ENCODE data around the gene C6orf132. TPM values are rescaled to one million over a fixed set of nuclear protein-coding genes. Genes with fewer than 3 reads are reported as not detected.

The C6orf132 gene
- total and polyA plus RNA-seq, 2 donors: 0.71 to 4.8 TPM

DNA sequence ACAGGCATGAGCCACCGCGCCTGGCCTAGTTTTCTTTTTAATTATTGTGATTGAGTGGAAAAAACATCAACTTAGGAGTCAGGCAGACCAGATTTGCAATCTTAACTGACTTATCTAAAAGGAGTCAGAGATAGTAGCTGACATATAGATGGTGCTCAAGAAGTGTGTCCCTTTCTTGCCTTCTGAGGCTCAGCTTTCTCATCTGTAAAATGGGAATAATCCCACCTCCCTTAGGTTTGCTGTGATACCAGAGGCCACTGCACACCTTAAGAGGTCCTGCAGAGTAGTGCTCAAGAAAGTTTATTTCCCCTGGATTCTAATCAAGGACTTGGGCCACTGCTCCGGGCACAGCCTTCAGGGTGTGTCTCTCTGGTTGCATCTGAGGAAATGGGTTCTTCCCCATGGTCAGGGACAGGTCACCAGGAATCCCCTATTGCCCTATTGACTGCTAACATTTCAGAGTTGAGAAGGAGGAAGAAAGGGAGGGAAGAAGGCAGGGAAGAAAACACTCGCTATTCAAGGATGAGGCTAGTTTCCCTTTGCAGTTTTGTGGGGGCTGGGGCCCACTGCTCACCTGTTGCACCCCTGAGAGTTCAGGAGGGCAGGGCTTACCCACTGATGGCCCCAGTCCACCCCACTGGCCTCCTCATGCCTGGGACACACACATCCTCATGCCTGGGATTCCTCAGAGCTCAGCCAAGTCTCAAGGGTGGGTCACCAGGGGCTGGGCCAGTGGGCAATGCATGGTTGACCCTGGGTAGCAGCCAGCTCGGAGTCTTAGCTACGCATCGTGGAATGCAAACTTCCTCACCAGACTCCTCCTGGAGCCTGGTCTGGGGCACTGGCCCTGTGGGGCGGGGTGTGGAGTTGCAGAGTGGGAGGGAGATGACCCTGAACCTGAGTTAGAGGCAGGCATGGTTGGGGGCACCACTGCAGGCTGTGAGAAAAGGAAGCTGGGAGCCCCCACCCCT is 21.2 kb downstream of the C6orf132 start:
- WGBS: 97% methylated on average over 8 of the region's 8 CpGs
- Histone ChIP-seq H3K9me3 (ENCODE audit: control insufficient read depth in 2 of 2, insufficient read depth in 1 of 2, low read length in 1 of 2) (peaks cover 0 to 8% of the 10 kb centered on the region in 2 donors), H3K4me3 (ENCODE audit: low read length in 2 of 2) (no peak overlapping the region), H3K4me1 (ENCODE audit: control insufficient read depth in 2 of 2, insufficient read depth in 2 of 2, low read length in 2 of 2) (no peaks in the 10 kb centered on the region), H3K27ac (ENCODE audit: low read depth in 1 of 2, low read length in 1 of 2) (no peak overlapping the region), H3K27me3 (ENCODE audit: control insufficient read depth in 2 of 2, insufficient read depth in 1 of 2, low read length in 1 of 2) (no peaks in the 10 kb centered on the region), H3K36me3 (ENCODE audit: control insufficient read depth in 2 of 2, insufficient read depth in 2 of 2, low read length in 1 of 2) (no peaks in the 10 kb centered on the region)
- DNase-seq (ENCODE audit: low read depth in 6 of 9, low spot score in 9 of 9): no peak

DNA sequence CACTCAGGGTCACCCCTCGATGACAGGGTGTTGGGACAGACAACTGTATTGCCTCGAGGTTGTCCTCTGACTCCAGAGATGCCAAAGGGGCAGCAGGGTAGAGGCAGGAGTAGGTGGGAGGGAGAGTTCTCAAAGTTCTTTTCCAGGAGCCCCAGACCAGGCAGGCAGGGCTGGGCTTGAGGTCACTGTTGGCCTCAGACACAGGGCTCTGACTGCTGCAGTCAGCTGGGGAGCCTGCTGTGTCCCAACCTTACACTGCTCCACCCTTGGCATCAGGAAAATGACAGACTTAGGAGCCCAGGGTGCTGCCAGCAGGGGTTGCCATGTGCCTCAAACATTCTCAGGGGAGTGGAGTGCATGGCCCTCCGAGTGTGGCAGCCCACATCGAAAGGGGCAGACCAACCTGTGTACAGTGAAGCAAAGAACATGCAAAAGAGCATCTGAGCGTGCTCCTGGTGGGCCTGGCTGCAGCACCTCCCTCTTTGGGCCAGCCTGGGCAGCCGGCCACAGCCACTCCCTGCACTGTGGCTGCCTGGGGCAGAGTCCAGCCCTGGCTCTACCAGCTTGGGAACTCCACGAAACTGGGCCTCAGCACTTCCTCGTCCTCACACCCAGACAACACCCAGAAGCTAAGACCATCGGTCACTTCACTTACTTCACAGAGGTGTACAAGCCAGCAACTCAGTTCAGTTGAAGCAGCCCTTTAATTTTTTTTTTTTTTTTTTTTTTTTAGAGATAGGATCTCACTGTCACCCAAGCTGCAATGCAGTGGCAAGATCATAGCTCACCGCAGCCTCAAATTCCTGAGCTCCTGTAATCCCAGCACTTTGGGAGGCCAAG is 24.0 kb downstream of the C6orf132 start:
- no peak overlapping the region for H3K27ac ChIP-seq (ENCODE audit: low read depth in 1 of 2, low read length in 1 of 2)

DNA sequence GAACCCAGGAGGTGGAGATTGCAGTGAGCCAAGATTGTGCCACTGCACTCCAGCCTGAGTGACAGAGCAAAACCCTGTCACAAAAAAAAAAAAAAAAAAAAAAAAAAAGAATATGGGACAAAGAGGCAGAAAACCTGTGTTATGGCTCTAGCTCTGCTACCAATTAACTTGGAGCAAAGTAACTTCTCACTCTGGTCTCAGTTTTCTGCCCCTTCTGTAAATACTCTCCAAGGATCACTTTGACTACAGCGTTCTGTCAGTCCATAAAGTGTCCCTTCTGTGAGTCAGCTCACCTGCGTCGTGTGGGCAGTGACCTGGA is 24.6 kb downstream of the C6orf132 start:
- H3K4me3 ChIP-seq (ENCODE audit: low read length in 2 of 2): no peak overlapping the region
- H3K4me1 ChIP-seq (ENCODE audit: control insufficient read depth in 2 of 2, insufficient read depth in 2 of 2, low read length in 2 of 2): no peaks in the 10 kb centered on the region
- H3K36me3 ChIP-seq (ENCODE audit: control insufficient read depth in 2 of 2, insufficient read depth in 2 of 2, low read length in 1 of 2): no peaks in the 10 kb centered on the region
- H3K9me3 ChIP-seq (ENCODE audit: control insufficient read depth in 2 of 2, insufficient read depth in 1 of 2, low read length in 1 of 2): no peaks in the 10 kb centered on the region
- 95% methylated on average over 3 of the region's 3 CpGs for WGBS
- H3K27ac ChIP-seq (ENCODE audit: low read depth in 1 of 2, low read length in 1 of 2): no peak overlapping the region
- no peak for DNase-seq (ENCODE audit: low read depth in 6 of 9, low spot score in 9 of 9)
- H3K27me3 ChIP-seq (ENCODE audit: control insufficient read depth in 2 of 2, insufficient read depth in 1 of 2, low read length in 1 of 2): no peaks in the 10 kb centered on the region

More for the DNA sequence above, 24.0 kb downstream of the C6orf132 start:
- H3K4me3 ChIP-seq (ENCODE audit: low read length in 2 of 2): no peak overlapping the region
- no peaks in the 10 kb centered on the region for H3K27me3 ChIP-seq (ENCODE audit: control insufficient read depth in 2 of 2, insufficient read depth in 1 of 2, low read length in 1 of 2)
- no peaks in the 10 kb centered on the region for H3K36me3 ChIP-seq (ENCODE audit: control insufficient read depth in 2 of 2, insufficient read depth in 2 of 2, low read length in 1 of 2)
- 91% methylated on average over 10 of the region's 10 CpGs for WGBS
- no peaks in the 10 kb centered on the region for H3K4me1 ChIP-seq (ENCODE audit: control insufficient read depth in 2 of 2, insufficient read depth in 2 of 2, low read length in 2 of 2)
- no peak for DNase-seq (ENCODE audit: low read depth in 6 of 9, low spot score in 9 of 9)
- no peaks in the 10 kb centered on the region for H3K9me3 ChIP-seq (ENCODE audit: control insufficient read depth in 2 of 2, insufficient read depth in 1 of 2, low read length in 1 of 2)

DNA sequence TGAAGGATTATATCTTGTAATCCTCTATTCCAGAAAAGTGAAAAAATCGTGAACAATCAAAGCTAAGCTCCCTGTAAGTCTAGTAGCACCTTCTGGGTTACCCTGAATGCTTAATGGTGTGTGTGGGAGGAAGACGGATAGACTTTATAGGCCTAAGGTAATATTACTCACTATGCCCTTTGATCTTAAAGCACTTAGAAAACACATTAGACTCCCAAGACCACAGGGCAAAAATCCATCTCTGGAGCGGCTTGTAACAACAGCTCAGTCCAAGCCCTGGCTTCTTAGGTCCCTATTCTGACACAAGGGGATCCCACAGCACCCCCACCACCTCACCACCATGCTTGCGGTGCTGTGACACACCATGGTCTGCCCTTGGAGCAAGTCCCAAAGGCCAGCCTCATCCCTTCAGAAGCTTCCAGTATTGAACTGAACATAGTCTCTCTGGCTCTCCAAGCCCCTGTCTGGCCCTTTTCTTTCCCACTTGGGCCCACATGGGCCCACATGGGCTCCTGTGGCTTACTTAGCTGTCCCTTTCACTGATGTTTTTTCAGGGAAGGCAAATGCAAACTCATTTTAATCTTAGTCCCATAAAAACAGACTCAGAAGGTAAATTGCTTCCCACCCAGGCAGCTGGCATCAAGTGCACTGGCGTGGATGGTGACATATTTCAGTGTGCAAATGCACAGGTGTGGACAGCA is 28.3 kb downstream of the C6orf132 start:
- Histone ChIP-seq H3K9me3 (ENCODE audit: control insufficient read depth in 2 of 2, insufficient read depth in 1 of 2, low read length in 1 of 2) (peaks cover 0 to 6% of the 10 kb centered on the region in 2 donors), H3K4me3 (ENCODE audit: low read length in 2 of 2) (no peak overlapping the region), H3K4me1 (ENCODE audit: control insufficient read depth in 2 of 2, insufficient read depth in 2 of 2, low read length in 2 of 2) (no peaks in the 10 kb centered on the region), H3K27ac (ENCODE audit: low read depth in 1 of 2, low read length in 1 of 2) (no peak overlapping the region), H3K27me3 (ENCODE audit: control insufficient read depth in 2 of 2, insufficient read depth in 1 of 2, low read length in 1 of 2) (peaks cover 0 to 9% of the 10 kb centered on the region in 2 donors), H3K36me3 (ENCODE audit: control insufficient read depth in 2 of 2, insufficient read depth in 2 of 2, low read length in 1 of 2) (no peaks in the 10 kb centered on the region)
- WGBS: 91% methylated on average over 5 of the region's 5 CpGs
- DNase-seq (ENCODE audit: low read depth in 6 of 9, low spot score in 9 of 9): no peak

DNA sequence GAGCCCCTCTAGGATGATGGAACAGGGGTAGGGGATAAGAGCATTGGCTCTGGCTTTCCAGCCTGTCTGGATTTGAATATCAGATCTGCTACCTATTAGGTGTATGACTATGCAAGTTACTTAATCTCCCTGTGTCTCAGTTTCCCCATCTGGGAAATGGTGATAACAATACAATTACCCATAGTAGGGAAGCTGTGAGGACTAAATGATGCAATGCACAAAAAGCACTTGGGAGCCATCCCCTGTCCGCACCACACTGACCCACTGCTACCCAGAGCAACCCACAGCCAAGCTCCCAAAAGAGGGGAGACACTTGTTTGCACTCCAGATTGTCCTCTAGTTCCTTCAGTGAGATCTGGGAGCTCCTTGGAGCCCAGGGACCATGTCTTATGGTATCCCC is 30.1 kb downstream of the C6orf132 start:
- Histone ChIP-seq H3K27me3 (ENCODE audit: control insufficient read depth in 2 of 2, insufficient read depth in 1 of 2, low read length in 1 of 2) (peaks cover 0 to 15% of the 10 kb centered on the region in 2 donors), H3K4me1 (ENCODE audit: control insufficient read depth in 2 of 2, insufficient read depth in 2 of 2, low read length in 2 of 2) (no peaks in the 10 kb centered on the region), H3K27ac (ENCODE audit: low read depth in 1 of 2, low read length in 1 of 2) (no peak overlapping the region), H3K9me3 (ENCODE audit: control insufficient read depth in 2 of 2, insufficient read depth in 1 of 2, low read length in 1 of 2) (peaks cover 0 to 6% of the 10 kb centered on the region in 2 donors), H3K36me3 (ENCODE audit: control insufficient read depth in 2 of 2, insufficient read depth in 2 of 2, low read length in 1 of 2) (no peaks in the 10 kb centered on the region), H3K4me3 (ENCODE audit: low read length in 2 of 2) (no peak overlapping the region)
- WGBS: 98% methylated on average over 1 of the region's 1 CpG
- no peak for DNase-seq (ENCODE audit: low read depth in 6 of 9, low spot score in 9 of 9)

DNA sequence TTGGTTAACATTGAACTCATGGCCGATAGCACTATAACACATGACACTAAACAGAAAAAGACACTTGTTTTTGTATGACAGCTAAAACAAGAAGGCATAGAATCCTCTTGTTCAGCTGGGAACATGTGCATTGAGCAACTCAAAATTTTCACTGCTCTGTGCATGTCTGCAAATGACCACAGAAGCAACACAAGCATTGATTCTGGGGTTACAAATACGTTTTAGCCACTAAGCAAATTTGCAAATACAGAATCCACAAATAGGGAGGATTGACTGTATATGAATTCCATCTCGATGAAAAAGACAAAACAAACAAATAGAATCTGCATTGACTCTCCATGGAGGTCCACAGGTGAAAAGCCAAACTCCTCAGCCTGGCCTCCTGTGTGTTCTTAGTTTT is 31.7 kb downstream of the C6orf132 start:
- 90% methylated on average over 3 of the region's 3 CpGs for WGBS
- Histone ChIP-seq H3K4me3 (ENCODE audit: low read length in 2 of 2) (no peak overlapping the region), H3K9me3 (ENCODE audit: control insufficient read depth in 2 of 2, insufficient read depth in 1 of 2, low read length in 1 of 2) (peaks cover 0 to 6% of the 10 kb centered on the region in 2 donors), H3K4me1 (ENCODE audit: control insufficient read depth in 2 of 2, insufficient read depth in 2 of 2, low read length in 2 of 2) (peaks cover 0 to 3% of the 10 kb centered on the region in 2 donors), H3K27ac (ENCODE audit: low read depth in 1 of 2, low read length in 1 of 2) (no peak overlapping the region), H3K36me3 (ENCODE audit: control insufficient read depth in 2 of 2, insufficient read depth in 2 of 2, low read length in 1 of 2) (no peaks in the 10 kb centered on the region), H3K27me3 (ENCODE audit: control insufficient read depth in 2 of 2, insufficient read depth in 1 of 2, low read length in 1 of 2) (peaks cover 0 to 17% of the 10 kb centered on the region in 2 donors)
- DNase-seq (ENCODE audit: low read depth in 6 of 9, low spot score in 9 of 9): no peak

DNA sequence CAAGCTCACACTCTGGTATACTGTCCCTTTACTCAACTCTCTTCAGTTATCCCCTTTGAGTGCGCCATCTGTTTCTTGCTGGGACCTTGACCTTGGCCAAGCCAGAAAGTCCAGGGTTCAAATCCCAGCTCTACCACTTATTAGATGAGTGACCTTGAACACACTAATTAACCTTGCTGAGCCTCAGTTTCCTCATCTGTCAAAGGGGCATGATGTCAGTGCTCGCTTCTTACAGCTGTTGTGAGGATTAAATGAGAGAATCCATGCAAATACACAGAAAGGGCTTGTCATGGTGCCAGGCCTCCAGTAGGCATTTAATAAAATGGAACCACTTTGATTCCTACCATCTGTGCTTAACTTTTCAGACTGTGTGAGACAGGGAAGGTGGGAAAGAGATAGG is 34.3 kb downstream of the C6orf132 start:
- no peak overlapping the region for H3K27ac ChIP-seq (ENCODE audit: low read depth in 1 of 2, low read length in 1 of 2)
- no peak overlapping the region for H3K4me3 ChIP-seq (ENCODE audit: low read length in 2 of 2)
- H3K4me1 ChIP-seq (ENCODE audit: control insufficient read depth in 2 of 2, insufficient read depth in 2 of 2, low read length in 2 of 2): peaks cover 0 to 15% of the 10 kb centered on the region in 2 donors
- no peaks in the 10 kb centered on the region for H3K36me3 ChIP-seq (ENCODE audit: control insufficient read depth in 2 of 2, insufficient read depth in 2 of 2, low read length in 1 of 2)
- 96% methylated on average over 2 of the region's 2 CpGs for WGBS
- H3K9me3 ChIP-seq (ENCODE audit: control insufficient read depth in 2 of 2, insufficient read depth in 1 of 2, low read length in 1 of 2): peaks cover 0 to 6% of the 10 kb centered on the region in 2 donors
- peaks cover 0 to 26% of the 10 kb centered on the region in 2 donors for H3K27me3 ChIP-seq (ENCODE audit: control insufficient read depth in 2 of 2, insufficient read depth in 1 of 2, low read length in 1 of 2)
- no peak for DNase-seq (ENCODE audit: low read depth in 6 of 9, low spot score in 9 of 9)

DNA sequence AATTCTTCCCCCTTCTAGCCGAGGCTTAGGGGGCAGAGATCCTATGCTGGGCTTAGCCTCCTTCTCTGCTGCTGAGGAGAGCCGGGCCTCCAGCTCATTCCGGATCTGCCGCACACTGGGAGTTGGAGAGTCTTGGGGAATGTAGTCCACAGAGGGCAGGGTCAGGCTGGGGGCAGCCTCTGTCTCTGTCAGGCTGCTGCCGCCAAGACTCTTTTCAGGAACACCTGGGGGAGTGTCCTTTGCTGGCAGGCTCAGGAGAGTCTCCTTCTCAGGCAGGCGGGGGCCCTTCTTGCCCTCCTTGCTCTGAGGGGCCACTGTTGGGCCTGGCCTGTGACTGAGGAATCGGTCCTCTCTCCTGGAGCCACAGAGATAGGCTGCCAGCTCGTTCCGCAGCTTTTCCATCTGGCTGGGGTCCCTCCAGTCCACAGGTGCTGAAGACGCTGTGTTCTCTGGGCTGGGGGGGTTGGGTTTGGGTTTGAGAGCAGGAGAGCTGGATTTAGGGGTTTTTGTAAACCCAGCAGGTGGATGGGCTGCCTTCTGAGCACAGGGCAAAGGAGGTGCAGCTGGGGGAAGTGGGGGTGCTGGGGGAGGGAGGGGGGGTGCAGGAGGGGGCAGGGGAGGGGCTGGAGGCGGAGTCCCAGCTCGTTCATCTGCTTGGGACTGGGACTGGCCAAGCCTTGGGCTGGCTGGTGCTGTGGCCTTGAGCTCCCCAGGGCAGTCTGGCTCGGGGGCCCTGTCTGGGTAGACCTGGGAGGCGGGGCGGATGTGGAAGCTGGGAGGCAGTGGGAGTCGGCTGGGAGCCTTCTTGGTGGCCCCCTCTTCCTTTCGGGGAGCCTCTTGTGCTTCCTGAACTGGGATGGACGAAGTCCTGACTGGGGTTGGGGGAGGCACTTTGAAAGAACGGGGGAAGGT is 36.1 kb downstream of the C6orf132 start:
- H3K36me3 ChIP-seq (ENCODE audit: control insufficient read depth in 2 of 2, insufficient read depth in 2 of 2, low read length in 1 of 2): no peaks in the 10 kb centered on the region
- DNase-seq (ENCODE audit: low read depth in 6 of 9, low spot score in 9 of 9): no peak
- 90% methylated on average over 19 of the region's 19 CpGs for WGBS

More for the DNA sequence above, 36.1 kb downstream of the C6orf132 start:
- Histone ChIP-seq H3K27me3 (ENCODE audit: control insufficient read depth in 2 of 2, insufficient read depth in 1 of 2, low read length in 1 of 2) (peaks cover 0 to 25% of the 10 kb centered on the region in 2 donors), H3K4me3 (ENCODE audit: low read length in 2 of 2) (no peak overlapping the region), H3K9me3 (ENCODE audit: control insufficient read depth in 2 of 2, insufficient read depth in 1 of 2, low read length in 1 of 2) (peaks cover 0 to 6% of the 10 kb centered on the region in 2 donors), H3K4me1 (ENCODE audit: control insufficient read depth in 2 of 2, insufficient read depth in 2 of 2, low read length in 2 of 2) (peaks cover 0 to 15% of the 10 kb centered on the region in 2 donors), H3K27ac (ENCODE audit: low read depth in 1 of 2, low read length in 1 of 2) (no peak overlapping the region)
